Hematopoietic multipotent progenitor cell treated with erythropoietin and hydrocortisone succinate and interleukin-3 and kit ligand, for 15 days (in vitro differentiated cells): ENCODE data around the gene KIAA0319L.
"Not testable (repeated sequence)": the region's sequence is repeated elsewhere in the genome, so short reads cannot be mapped to it uniquely, and the experiment has no call there.

Experiments
- DNase-seq: peaks from one replicate; pipeline ENCODE4 v3.0.0-alpha.2; 2015; ENCODE audit warnings: low spot score

KIAA0319L gene

GRCh38 chr1:35557118-35557610, at the start of gene KIAA0319L:
TSS of gene KIAA0319L (minus strand) at chr1:35557403. CDS start at chr1:35554491, 2,912 bp downstream.
- no peak for DNase-seq

- DNase-seq, result no peak
Measured at GRCh38 chr1:35605867-35606182, 48.6 kb upstream of the KIAA0319L start.

- DNase-seq, result no peak
Measured at GRCh38 chr1:35605071-35605866, 48.1 kb upstream of the KIAA0319L start.

- DNase-seq, result no peak
Measured at GRCh38 chr1:35603941-35604340, 46.7 kb upstream of the KIAA0319L start.

- no peak for DNase-seq
Measured at GRCh38 chr1:35603468-35603867, 46.3 kb upstream of the KIAA0319L start.

- DNase-seq, result no peak
Measured at GRCh38 chr1:35600593-35600992, 43.4 kb upstream of the KIAA0319L start.

- DNase-seq, result no peak
Measured at GRCh38 chr1:35599411-35599810, 42.2 kb upstream of the KIAA0319L start.

- no peak for DNase-seq
Measured at GRCh38 chr1:35598895-35599294, 41.7 kb upstream of the KIAA0319L start.

- DNase-seq, result no peak
Measured at GRCh38 chr1:35597870-35598269, 40.7 kb upstream of the KIAA0319L start.

- no peak for DNase-seq
Measured at GRCh38 chr1:35595684-35596083, 38.5 kb upstream of the KIAA0319L start.

GRCh38 chr1:35594005-35594760, 37.0 kb upstream of the KIAA0319L start:
- no peak for DNase-seq

GRCh38 chr1:35592991-35593769, 36.0 kb upstream of the KIAA0319L start:
- no peak for DNase-seq

GRCh38 chr1:35591211-35591610, 34.0 kb upstream of the KIAA0319L start:
- DNase-seq, result no peak

- no peak for DNase-seq
Measured at GRCh38 chr1:35590476-35591040, 33.4 kb upstream of the KIAA0319L start.

GRCh38 chr1:35589516-35590427, 32.6 kb upstream of the KIAA0319L start:
- no peak for DNase-seq

- no peak for DNase-seq
Measured at GRCh38 chr1:35588197-35588910, 31.2 kb upstream of the KIAA0319L start.

GRCh38 chr1:35587736-35588135, 30.5 kb upstream of the KIAA0319L start:
- DNase-seq, result no peak

- DNase-seq, result no peak
Measured at GRCh38 chr1:35586808-35587207, 29.6 kb upstream of the KIAA0319L start.

GRCh38 chr1:35585805-35586204, 28.6 kb upstream of the KIAA0319L start:
- DNase-seq, result not testable (repeated sequence)

GRCh38 chr1:35585281-35585680, 28.1 kb upstream of the KIAA0319L start:
- no peak for DNase-seq
